ENCODE results near the gene HPSE2. TPM values are rescaled to one million over a fixed set of nuclear protein-coding genes. Genes with fewer than 3 reads are reported as not detected.

HPSE2 gene
- total RNA-seq, 4 donors from 2014 or later, result not detected

- H3K27ac ChIP-seq, result no peak overlapping the region
- WGBS, 2 donors, result 6% methylated on average over 18 of the region's 18 CpGs
- H3K4me3 ChIP-seq (replicated peaks in 1 of 3), result peak overlapping the region in 1 of 3 donors; percentile 17
- intact Hi-C loops (cut with DNase I), result no loop called here
- peaks cover 19 to 30% of the 10 kb centered on the region in 2 donors for H3K4me1 ChIP-seq
- H3K9me3 ChIP-seq, result no peaks in the 10 kb centered on the region
- TF ChIP-seq POLR2A (IDR thresholded peaks at IDR 0.05), result no peak
- no peak for TF ChIP-seq CTCF (IDR thresholded peaks at IDR 0.05)
- DNase-seq, result no peak
- H3K27me3 ChIP-seq, result peaks cover 44% of the 10 kb centered on the region
- no peaks in the 10 kb centered on the region for H3K36me3 ChIP-seq
Observed at GRCh38 chr10:99233689-99234037, 2.0 kb downstream of the HPSE2 start.

GRCh38 chr10:99233000-99233688, 2.5 kb downstream of the HPSE2 start:
- Histone ChIP-seq H3K36me3 (no peaks in the 10 kb centered on the region), H3K4me1 (peaks cover 19 to 30% of the 10 kb centered on the region in 2 donors), H3K9me3 (no peaks in the 10 kb centered on the region), H3K27me3 (peaks cover 44% of the 10 kb centered on the region), H3K27ac (no peak overlapping the region), H3K4me3 (replicated peaks in 1 of 3) (no peak overlapping the region)
- no peak for TF ChIP-seq POLR2A (IDR thresholded peaks at IDR 0.05)
- TF ChIP-seq CTCF (IDR thresholded peaks at IDR 0.05), result no peak
- intact Hi-C loops (cut with DNase I), result no loop called here
- WGBS, 2 donors, result 12 to 14% methylated on average over 18 of the region's 18 CpGs
- DNase-seq, result no peak

GRCh38 chr10:99232360-99232999, 3.2 kb downstream of the HPSE2 start:
- TF ChIP-seq CTCF (IDR thresholded peaks at IDR 0.05) (no peak), POLR2A (IDR thresholded peaks at IDR 0.05) (no peak)
- intact Hi-C loops (cut with DNase I), result no loop called here
- H3K27me3 ChIP-seq, result peaks cover 44% of the 10 kb centered on the region
- H3K4me1 ChIP-seq, result peaks cover 19 to 30% of the 10 kb centered on the region in 2 donors
- no peaks in the 10 kb centered on the region for H3K36me3 ChIP-seq
- WGBS, 2 donors, result 5 to 7% methylated on average over 30 to 47 of the region's 49 CpGs
- no peak overlapping the region for H3K4me3 ChIP-seq (replicated peaks in 1 of 3)
- no peaks in the 10 kb centered on the region for H3K9me3 ChIP-seq
- DNase-seq, result no peak
- no peak overlapping the region for H3K27ac ChIP-seq

GRCh38 chr10:99224766-99225165, 10.9 kb downstream of the HPSE2 start:
- TF ChIP-seq POLR2A (IDR thresholded peaks at IDR 0.05), result no peak
- no peak for TF ChIP-seq CTCF (IDR thresholded peaks at IDR 0.05)
- Histone ChIP-seq H3K27me3 (no peaks in the 10 kb centered on the region), H3K27ac (no peak overlapping the region), H3K4me1 (no peaks in the 10 kb centered on the region), H3K36me3 (no peaks in the 10 kb centered on the region), H3K4me3 (replicated peaks in 1 of 3) (no peak overlapping the region), H3K9me3 (no peaks in the 10 kb centered on the region)
- intact Hi-C loops (cut with DNase I), result no loop called here
- DNase-seq, result no peak
- 82 to 87% methylated on average over 3 of the region's 3 CpGs for WGBS, 2 donors

GRCh38 chr10:99207340-99207739, 28.3 kb downstream of the HPSE2 start:
- Histone ChIP-seq H3K9me3 (no peaks in the 10 kb centered on the region), H3K4me1 (no peaks in the 10 kb centered on the region), H3K27ac (no peak overlapping the region), H3K27me3 (no peaks in the 10 kb centered on the region), H3K36me3 (no peaks in the 10 kb centered on the region), H3K4me3 (replicated peaks in 1 of 3) (no peak overlapping the region)
- intact Hi-C loops (cut with DNase I), result no loop called here
- no peak for DNase-seq
- 86 to 88% methylated on average over 3 of the region's 3 CpGs for WGBS, 2 donors
- TF ChIP-seq POLR2A (IDR thresholded peaks at IDR 0.05) (no peak), CTCF (IDR thresholded peaks at IDR 0.05) (no peak)
